Stomach (tissue), 4 donors: ENCODE measurements around the gene MYO3B.

Experiments
- POLR2A ChIP-seq, 4 donors: fragments of 450-650 bp; IDR thresholded peaks; one replicate each; pipeline ENCODE4 v1.6.1; 2016; ENCODE audit warnings: antibody characterized with exemption in 4 of 4, control low read depth in 2 of 4, mild to moderate bottlenecking in 1 of 4, moderate library complexity in 1 of 4
- POLR2AphosphoS5 ChIP-seq, 3 donors: sonication (generic); formaldehyde crosslinking; IDR thresholded peaks; one replicate each; pipeline ENCODE4 v1.6.1; 2016; ENCODE audit warnings: antibody characterized with exemption in 3 of 3
- TF ChIP-seq, protein P1 (sequence below), 7 experiments: fragments of 450-650 bp in 4 of 7; fragments of 200-600 bp in 3 of 7; sonication (generic) in 3 of 7; IDR thresholded peaks; one replicate each; pipeline ENCODE4 v1.5.1; 2016 to 2019; ENCODE audit warnings: antibody characterized with exemption in 7 of 7, control low read depth in 2 of 7, mild to moderate bottlenecking in 1 of 7

DNA sequence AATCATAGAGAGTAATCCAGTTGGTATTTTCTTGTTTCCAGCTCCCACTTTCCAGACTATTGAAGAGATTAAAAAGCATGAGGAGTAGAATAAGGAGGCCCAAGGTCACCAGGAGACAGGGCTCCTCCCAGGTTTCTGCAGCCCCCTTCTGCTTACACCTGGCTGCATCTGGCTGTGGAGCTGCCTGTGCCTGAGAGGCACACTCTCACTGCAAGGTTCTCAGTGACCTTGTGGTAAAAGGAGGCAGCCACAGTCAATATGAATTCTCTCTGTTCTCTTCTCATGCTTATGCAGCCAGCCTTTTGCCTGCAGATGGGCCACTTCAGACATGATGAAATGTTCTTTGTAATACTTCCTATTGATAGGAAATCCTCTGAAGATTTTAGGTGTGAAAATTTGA lies 233.7 kb downstream of the MYO3B start:
- TF ChIP-seq, protein P1, sequence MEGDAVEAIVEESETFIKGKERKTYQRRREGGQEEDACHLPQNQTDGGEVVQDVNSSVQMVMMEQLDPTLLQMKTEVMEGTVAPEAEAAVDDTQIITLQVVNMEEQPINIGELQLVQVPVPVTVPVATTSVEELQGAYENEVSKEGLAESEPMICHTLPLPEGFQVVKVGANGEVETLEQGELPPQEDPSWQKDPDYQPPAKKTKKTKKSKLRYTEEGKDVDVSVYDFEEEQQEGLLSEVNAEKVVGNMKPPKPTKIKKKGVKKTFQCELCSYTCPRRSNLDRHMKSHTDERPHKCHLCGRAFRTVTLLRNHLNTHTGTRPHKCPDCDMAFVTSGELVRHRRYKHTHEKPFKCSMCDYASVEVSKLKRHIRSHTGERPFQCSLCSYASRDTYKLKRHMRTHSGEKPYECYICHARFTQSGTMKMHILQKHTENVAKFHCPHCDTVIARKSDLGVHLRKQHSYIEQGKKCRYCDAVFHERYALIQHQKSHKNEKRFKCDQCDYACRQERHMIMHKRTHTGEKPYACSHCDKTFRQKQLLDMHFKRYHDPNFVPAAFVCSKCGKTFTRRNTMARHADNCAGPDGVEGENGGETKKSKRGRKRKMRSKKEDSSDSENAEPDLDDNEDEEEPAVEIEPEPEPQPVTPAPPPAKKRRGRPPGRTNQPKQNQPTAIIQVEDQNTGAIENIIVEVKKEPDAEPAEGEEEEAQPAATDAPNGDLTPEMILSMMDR (IDR thresholded peaks at IDR 0.05) = no peak
- no peak for TF ChIP-seq POLR2A (IDR thresholded peaks at IDR 0.05)
- no peak for TF ChIP-seq POLR2AphosphoS5 (IDR thresholded peaks at IDR 0.05)
